ENCODE measurements around the gene BAK1.
"Not testable (repeated sequence)": the region's sequence is repeated elsewhere in the genome, so short reads cannot be mapped to it uniquely, and the experiment has no call there.

The BAK1 gene

GRCh38 chr6:33552252-33552651 lies 27.8 kb downstream of the BAK1 start:
- no peaks in the 10 kb centered on the region for H3K36me3 Mint-ChIP-seq (ENCODE audit: low read depth)
- TF ChIP-seq CTCF (IDR thresholded peaks at IDR 0.05; ENCODE audit: unreplicated experiment in 3 of 3): no peak
- H3K9me3 Mint-ChIP-seq: peaks cover 3% of the 10 kb centered on the region
- no peak overlapping the region for H3K27ac Mint-ChIP-seq
- no peaks in the 10 kb centered on the region for H3K4me1 Mint-ChIP-seq
- H3K4me3 Mint-ChIP-seq: no peak overlapping the region
- no peaks in the 10 kb centered on the region for H3K27me3 Mint-ChIP-seq (ENCODE audit: low read depth)

- H3K4me1 Mint-ChIP-seq: no peaks in the 10 kb centered on the region
- no peaks in the 10 kb centered on the region for H3K36me3 Mint-ChIP-seq (ENCODE audit: low read depth)
- no peaks in the 10 kb centered on the region for H3K9me3 Mint-ChIP-seq
- H3K27me3 Mint-ChIP-seq (ENCODE audit: low read depth): no peaks in the 10 kb centered on the region
- no peak overlapping the region for H3K27ac Mint-ChIP-seq
- no peak for TF ChIP-seq CTCF (IDR thresholded peaks at IDR 0.05; ENCODE audit: unreplicated experiment in 3 of 3)
- H3K4me3 Mint-ChIP-seq: no peak overlapping the region
Measured at GRCh38 chr6:33551538-33551937, 28.5 kb downstream of the BAK1 start.

GRCh38 chr6:33549896-33550295 lies 30.2 kb downstream of the BAK1 start:
- Mint-ChIP-seq H3K27ac (no peak overlapping the region), H3K4me3 (no peak overlapping the region), H3K36me3 (ENCODE audit: low read depth) (no peaks in the 10 kb centered on the region), H3K27me3 (ENCODE audit: low read depth) (no peaks in the 10 kb centered on the region), H3K4me1 (no peaks in the 10 kb centered on the region), H3K9me3 (no peaks in the 10 kb centered on the region)
- TF ChIP-seq CTCF (IDR thresholded peaks at IDR 0.05; ENCODE audit: unreplicated experiment in 3 of 3): no peak

- no peak for TF ChIP-seq CTCF (IDR thresholded peaks at IDR 0.05; ENCODE audit: unreplicated experiment in 3 of 3)
- H3K4me3 Mint-ChIP-seq: no peak overlapping the region
- no peak overlapping the region for H3K27ac Mint-ChIP-seq
- H3K9me3 Mint-ChIP-seq: no peaks in the 10 kb centered on the region
- no peaks in the 10 kb centered on the region for H3K36me3 Mint-ChIP-seq (ENCODE audit: low read depth)
- no peaks in the 10 kb centered on the region for H3K27me3 Mint-ChIP-seq (ENCODE audit: low read depth)
- no peaks in the 10 kb centered on the region for H3K4me1 Mint-ChIP-seq
Measured at GRCh38 chr6:33549196-33549595, 30.9 kb downstream of the BAK1 start.

GRCh38 chr6:33547499-33547898 lies 32.6 kb downstream of the BAK1 start:
- Mint-ChIP-seq H3K4me3 (no peak overlapping the region), H3K27me3 (ENCODE audit: low read depth) (peaks cover 3% of the 10 kb centered on the region), H3K4me1 (no peaks in the 10 kb centered on the region), H3K9me3 (no peaks in the 10 kb centered on the region), H3K27ac (no peak overlapping the region), H3K36me3 (ENCODE audit: low read depth) (no peaks in the 10 kb centered on the region)
- TF ChIP-seq CTCF (IDR thresholded peaks at IDR 0.05; ENCODE audit: unreplicated experiment in 3 of 3): no peak

- no peaks in the 10 kb centered on the region for H3K4me1 Mint-ChIP-seq
- H3K36me3 Mint-ChIP-seq (ENCODE audit: low read depth): no peaks in the 10 kb centered on the region
- no peak for TF ChIP-seq CTCF (IDR thresholded peaks at IDR 0.05; ENCODE audit: unreplicated experiment in 3 of 3)
- H3K9me3 Mint-ChIP-seq: no peaks in the 10 kb centered on the region
- H3K4me3 Mint-ChIP-seq: no peak overlapping the region
- peaks cover 3% of the 10 kb centered on the region for H3K27me3 Mint-ChIP-seq (ENCODE audit: low read depth)
- no peak overlapping the region for H3K27ac Mint-ChIP-seq
Measured at GRCh38 chr6:33546766-33547165, 33.3 kb downstream of the BAK1 start.

- H3K4me3 Mint-ChIP-seq; H3K4me1 Mint-ChIP-seq; H3K27ac Mint-ChIP-seq; H3K9me3 Mint-ChIP-seq; H3K36me3 Mint-ChIP-seq (ENCODE audit: low read depth); H3K27me3 Mint-ChIP-seq (ENCODE audit: low read depth): not testable (repeated sequence)
Measured at GRCh38 chr6:33545292-33545691, 34.8 kb downstream of the BAK1 start.
